ENCODE data around the gene TPD52L1.

TPD52L1 gene

GRCh38 chr6:125299257-125299656 is 145.7 kb downstream of the TPD52L1 start:
- peak overlapping the region; percentile 77 for H3K4me3 Mint-ChIP-seq
- H3K36me3 Mint-ChIP-seq: peaks cover 65% of the 10 kb centered on the region
- peak; percentile 80 for ATAC-seq
- peaks cover 56% of the 10 kb centered on the region for H3K4me1 Mint-ChIP-seq
- peaks cover 5% of the 10 kb centered on the region for H3K9me3 Mint-ChIP-seq
- no peak for DNase-seq (ENCODE audit: low spot score in 2 of 2)
- peak overlapping the region; percentile 96 for H3K27ac Mint-ChIP-seq

- ATAC-seq (no peak), DNase-seq (ENCODE audit: low spot score in 2 of 2) (no peak)
- H3K27ac Mint-ChIP-seq: peak overlapping the region; percentile 96
- peaks cover 5% of the 10 kb centered on the region for H3K9me3 Mint-ChIP-seq
- peaks cover 50% of the 10 kb centered on the region for H3K36me3 Mint-ChIP-seq
- peaks cover 50% of the 10 kb centered on the region for H3K4me1 Mint-ChIP-seq
- H3K4me3 Mint-ChIP-seq: peak overlapping the region; percentile 77
Observed at GRCh38 chr6:125300992-125301434, 147.4 kb downstream of the TPD52L1 start.

- peak within 1 kb of the TSS; percentile 77 for H3K4me3 Mint-ChIP-seq
- H3K9me3 Mint-ChIP-seq: peaks cover 5% of the 10 kb centered on the region
- peak; percentile 78 for ATAC-seq
Observed at GRCh38 chr6:125301435-125302391, 148.1 kb downstream of the TPD52L1 start, which contains the start of gene HDDC2. Gene HDDC2 (minus strand): TSS chr6:125301967. CDS start chr6:125301932, 35 bp downstream.

GRCh38 chr6:125302840-125303511 is 149.4 kb downstream of the TPD52L1 start:
- Mint-ChIP-seq H3K4me3 (no peak overlapping the region), H3K4me1 (peaks cover 44% of the 10 kb centered on the region), H3K27ac (peak overlapping the region; percentile 96), H3K9me3 (peaks cover 5% of the 10 kb centered on the region), H3K36me3 (peaks cover 30% of the 10 kb centered on the region)
- ATAC-seq (no peak), DNase-seq (ENCODE audit: low spot score in 2 of 2) (no peak)

More at GRCh38 chr6:125301435-125302391, 148.1 kb downstream of the TPD52L1 start, which contains the start of gene HDDC2:
- H3K4me1 Mint-ChIP-seq: peaks cover 49% of the 10 kb centered on the region
- H3K36me3 Mint-ChIP-seq: peaks cover 43% of the 10 kb centered on the region
- H3K27ac Mint-ChIP-seq: peak within 1 kb of the TSS; percentile 96
- peak; percentile 53 to 82 for DNase-seq (ENCODE audit: low spot score in 2 of 2)

- peaks cover 25% of the 10 kb centered on the region for H3K36me3 Mint-ChIP-seq
- no peak for DNase-seq (ENCODE audit: low spot score in 2 of 2)
- no peak for ATAC-seq
- H3K9me3 Mint-ChIP-seq: peaks cover 5% of the 10 kb centered on the region
- H3K27ac Mint-ChIP-seq: no peak overlapping the region
- H3K4me3 Mint-ChIP-seq: no peak overlapping the region
- H3K4me1 Mint-ChIP-seq: peaks cover 44% of the 10 kb centered on the region
Observed at GRCh38 chr6:125303512-125303854, 149.9 kb downstream of the TPD52L1 start.

- ATAC-seq (no peak), DNase-seq (ENCODE audit: low spot score in 2 of 2) (no peak)
- Mint-ChIP-seq H3K9me3 (peaks cover 5% of the 10 kb centered on the region), H3K4me3 (no peak overlapping the region), H3K36me3 (peaks cover 9% of the 10 kb centered on the region), H3K27ac (no peak overlapping the region), H3K4me1 (peaks cover 27% of the 10 kb centered on the region)
Observed at GRCh38 chr6:125304970-125305660, 151.5 kb downstream of the TPD52L1 start.

- DNase-seq (ENCODE audit: low spot score in 2 of 2): no peak
- Mint-ChIP-seq H3K9me3 (peaks cover 5% of the 10 kb centered on the region), H3K4me1 (peaks cover 17% of the 10 kb centered on the region), H3K4me3 (no peak overlapping the region), H3K36me3 (peaks cover 5% of the 10 kb centered on the region), H3K27ac (no peak overlapping the region)
- ATAC-seq: no peak
Observed at GRCh38 chr6:125306756-125307149, 153.2 kb downstream of the TPD52L1 start.

- Mint-ChIP-seq H3K4me3 (no peak overlapping the region), H3K36me3 (peaks cover under 1% of the 10 kb centered on the region), H3K9me3 (peaks cover 3% of the 10 kb centered on the region), H3K27ac (no peak overlapping the region), H3K4me1 (peaks cover 14% of the 10 kb centered on the region)
- ATAC-seq (no peak), DNase-seq (ENCODE audit: low spot score in 2 of 2) (no peak)
Observed at GRCh38 chr6:125307150-125307838, 153.7 kb downstream of the TPD52L1 start.

GRCh38 chr6:125307964-125308615 is 154.5 kb downstream of the TPD52L1 start:
- ATAC-seq: peak; percentile 62
- Mint-ChIP-seq H3K4me3 (no peak overlapping the region), H3K4me1 (peaks cover 7% of the 10 kb centered on the region), H3K9me3 (no peaks in the 10 kb centered on the region), H3K36me3 (no peaks in the 10 kb centered on the region), H3K27ac (no peak overlapping the region)
- DNase-seq (ENCODE audit: low spot score in 2 of 2): no peak

GRCh38 chr6:125310994-125311649 is 157.5 kb downstream of the TPD52L1 start:
- ATAC-seq: peak; percentile 76
- no peaks in the 10 kb centered on the region for H3K36me3 Mint-ChIP-seq
- peaks cover 7% of the 10 kb centered on the region for H3K4me1 Mint-ChIP-seq
- no peak overlapping the region for H3K27ac Mint-ChIP-seq
- no peaks in the 10 kb centered on the region for H3K9me3 Mint-ChIP-seq
- no peak overlapping the region for H3K4me3 Mint-ChIP-seq
- no peak for DNase-seq (ENCODE audit: low spot score in 2 of 2)

GRCh38 chr6:125312478-125312877 is 158.9 kb downstream of the TPD52L1 start:
- Mint-ChIP-seq H3K27ac (no peak overlapping the region), H3K36me3 (no peaks in the 10 kb centered on the region), H3K4me1 (peaks cover 7% of the 10 kb centered on the region), H3K4me3 (no peak overlapping the region), H3K9me3 (no peaks in the 10 kb centered on the region)
- DNase-seq (ENCODE audit: low spot score in 2 of 2) (no peak), ATAC-seq (no peak)

GRCh38 chr6:125312950-125313349 is 159.4 kb downstream of the TPD52L1 start:
- Mint-ChIP-seq H3K4me1 (peaks cover 4% of the 10 kb centered on the region), H3K27ac (no peak overlapping the region), H3K9me3 (no peaks in the 10 kb centered on the region), H3K4me3 (no peak overlapping the region), H3K36me3 (no peaks in the 10 kb centered on the region)
- ATAC-seq (no peak), DNase-seq (ENCODE audit: low spot score in 2 of 2) (no peak)

Measured in stimulated activated effector memory CD8-positive, alpha-beta T cell treated with anti-CD3 and anti-CD28 coated beads, Interleukin-12 subunit alpha, Interleukin-12 subunit beta, amount 100 ng/mL, for 72 hours (primary cell).